Endothelial cell of umbilical vein (primary cell): ENCODE measurements around the gene ZBTB20. TPM values are rescaled to one million over a fixed set of nuclear protein-coding genes. Genes with fewer than 3 reads are reported as not detected.

Source experiments
- BruUV-seq: library from RNA; stranded (reverse); fragments of 400-500 nt; replicated peaks from 2 replicates; lab custom pipeline; 2021; lab: Mats Ljungman, UMichigan
- CTCF ChIA-PET: fragments of 300-600, 350-600 bp; sonication (Branson Sonifier 250); formaldehyde crosslinking; loops from one replicate; lab custom pipeline; 2021; ENCODE audit warnings: antibody characterized with exemption, inconsistent platforms; lab: Charles Lee
- POLR2A ChIA-PET: fragments of 300-600, 350-600 bp; sonication (Branson Sonifier 250); formaldehyde crosslinking; loops from one replicate; lab custom pipeline; 2021; ENCODE audit warnings: antibody characterized with exemption, inconsistent platforms; lab: Charles Lee
- DNase-seq: peaks from one replicate; pipeline ENCODE4 v3.0.0-alpha.2; 2011; ENCODE audit warnings: low read depth, low spot score
- FAIRE-seq: peaks from 2 replicates; lab custom pipeline; 2011; peaks lifted over from hg19 to GRCh38; lab: Jason Lieb, UNC
- H2AFZ ChIP-seq: 2 replicates; pipeline ENCODE4 v1.6.0; 2012; ENCODE audit warnings: low read depth, low read length, control low read depth, inconsistent platforms
- H3K27ac ChIP-seq: 2 replicates; pipeline ENCODE4 v1.5.1; 2011; ENCODE audit warnings: low read depth, mild to moderate bottlenecking, control low read depth, low read length, moderate library complexity; ENCODE audit not compliant: insufficient read depth
- H3K27me3 ChIP-seq, 2 experiments: 2 replicates each; pipeline versions ENCODE4 v1.6.0 to v1.6.1; 2011; ENCODE audit warnings: low read length in 2 of 2, mixed read lengths in 1 of 2; ENCODE audit not compliant: control insufficient read depth in 2 of 2, insufficient read depth in 2 of 2
- H3K36me3 ChIP-seq, 2 experiments: 2 replicates in 1 of 2; 3 replicates in 1 of 2; pipeline ENCODE4 v1.5.1; 2011; ENCODE audit warnings: low read length in 2 of 2, mild to moderate bottlenecking in 1 of 2, moderate library complexity in 1 of 2; ENCODE audit not compliant: control insufficient read depth in 2 of 2, insufficient read depth in 2 of 2; ENCODE audit errors: extremely low read depth in 1 of 2
- H3K4me1 ChIP-seq: 3 replicates; pipeline ENCODE4 v1.5.1; 2011; ENCODE audit warnings: mild to moderate bottlenecking, low read length; ENCODE audit not compliant: control insufficient read depth, insufficient read depth; ENCODE audit errors: extremely low read depth
- H3K4me2 ChIP-seq: 2 replicates; pipeline ENCODE4 v1.6.1; 2011; ENCODE audit warnings: low read length, control low read depth, mixed read lengths; ENCODE audit not compliant: insufficient read depth
- H3K4me3 ChIP-seq, 3 experiments: fragments of 200-600 bp in 1 of 3; sonication (generic), shearing (Covaris generic) in 1 of 3; replicated peaks in 1 of 3; 2 replicates each; pipeline ENCODE4 v1.5.1; 2011 to 2016; ENCODE audit warnings: control low read depth in 3 of 3, low read length in 3 of 3, mild to moderate bottlenecking in 2 of 3, inconsistent platforms in 1 of 3, low read depth in 1 of 3, moderate library complexity in 1 of 3; ENCODE audit not compliant: insufficient read depth in 1 of 3
- H3K79me2 ChIP-seq: 2 replicates; pipeline ENCODE4 v1.6.0; 2012; ENCODE audit warnings: low read length, inconsistent platforms; ENCODE audit not compliant: control insufficient read depth, insufficient read depth
- H3K9ac ChIP-seq: replicated peaks from 2 replicates; pipeline ENCODE3; 2011; ENCODE audit warnings: low read length, control low read depth; ENCODE audit not compliant: insufficient read depth; ENCODE audit errors: extremely low read depth
- H3K9me1 ChIP-seq: replicated peaks from 3 replicates; pipeline ENCODE4 v1.6.0; 2011; ENCODE audit warnings: mild to moderate bottlenecking, low read length; ENCODE audit not compliant: control insufficient read depth, insufficient read depth; ENCODE audit errors: extremely low read depth
- H3K9me3 ChIP-seq: replicated peaks from 2 replicates; pipeline ENCODE4 v1.5.1; 2012; ENCODE audit warnings: low read length, inconsistent platforms; ENCODE audit not compliant: control insufficient read depth, insufficient read depth
- H4K20me1 ChIP-seq: replicated peaks from 2 replicates; pipeline ENCODE3; 2011; ENCODE audit warnings: mild to moderate bottlenecking, low read length; ENCODE audit not compliant: control insufficient read depth, insufficient read depth; ENCODE audit errors: extremely low read depth
- CTCF ChIP-seq, 2 donors: IDR thresholded peaks; 1 replicate in 1 of 2; 2 replicates in 1 of 2; pipeline ENCODE4 v1.5.1; 2011; ENCODE audit warnings: low read length in 2 of 2, mild to moderate bottlenecking in 2 of 2, moderate library complexity in 2 of 2, control low read depth in 1 of 2, inconsistent platforms in 1 of 2, low read depth in 1 of 2; ENCODE audit not compliant: insufficient read depth in 1 of 2; ENCODE audit errors: extremely low read depth in 1 of 2
- EZH2 ChIP-seq: IDR thresholded peaks from 2 replicates; pipeline ENCODE4 v1.6.1; 2012; ENCODE audit warnings: borderline replicate concordance, low read depth, mild to moderate bottlenecking, moderate library complexity, low read length, inconsistent platforms; ENCODE audit not compliant: severe bottlenecking
- FOS ChIP-seq: IDR thresholded peaks from 2 replicates; pipeline ENCODE4 v1.6.1; 2011; ENCODE audit warnings: mild to moderate bottlenecking, low read length, moderate library complexity, borderline replicate concordance; ENCODE audit not compliant: insufficient read depth
- GATA2 ChIP-seq: IDR thresholded peaks from 2 replicates; pipeline ENCODE4 v1.7.0; 2011; ENCODE audit warnings: low read depth, mild to moderate bottlenecking, moderate library complexity, mixed read lengths, low read length; ENCODE audit not compliant: insufficient read length, insufficient read depth
- JUN ChIP-seq: IDR thresholded peaks from 2 replicates; pipeline ENCODE4 v1.6.1; 2011; ENCODE audit warnings: borderline replicate concordance, low read depth; ENCODE audit not compliant: insufficient read length, insufficient read depth
- MAX ChIP-seq: IDR thresholded peaks from 2 replicates; pipeline ENCODE4 v1.6.1; 2011; ENCODE audit not compliant: insufficient read depth, insufficient read length
- MYC ChIP-seq: IDR thresholded peaks from one replicate; pipeline ENCODE4 v1.6.1; 2011; ENCODE audit warnings: mild to moderate bottlenecking, low read depth, low read length
- POLR2A ChIP-seq: IDR thresholded peaks from 2 replicates; pipeline ENCODE4 v1.6.1; 2012; ENCODE audit warnings: low read depth, mild to moderate bottlenecking, control low read depth, low read length
- POLR2AphosphoS5 ChIP-seq: IDR thresholded peaks from 2 replicates; pipeline ENCODE4 v1.6.1; 2012; ENCODE audit warnings: low read depth, mild to moderate bottlenecking, control low read depth, low read length, moderate library complexity; ENCODE audit not compliant: insufficient read depth
- dilution Hi-C: fragments of 300-500 bp; cut with MboI; formaldehyde crosslinking; loops from one replicate; pipeline ENCODE4 v1.15.0; 2019; ENCODE audit warnings: low sequenced_read_pairs; ENCODE audit not compliant: extremely low pct_ligation_motif_present
- intact Hi-C: fragments of 100-400 bp; cut with micrococcal nuclease; formaldehyde crosslinking; loops from one replicate; pipeline ENCODE4 v1.10.0; 2022
- polyA plus RNA-seq, 4 experiments: library from polyadenylated mRNA; depleted of rRNA in 3 of 4; stranded (reverse) in 3 of 4; unstranded in 1 of 4; fragments of >200 nt; gene quantifications; 2 replicates each; pipeline versions ENCODE4 v1.2.1 to v1.2.3, GENCODE V29; 2011 to 2012; ENCODE audit warnings: missing spikeins in 1 of 4
- total RNA-seq: library from RNA; stranded (reverse); gene quantifications from 2 replicates; pipeline ENCODE4 v1.2.3, GENCODE V29; 2021

Gene ZBTB20
- total and polyA plus RNA-seq, 2 donors (not counting 3 experiments of a cell fraction or from before 2014, with no cell fraction given) = 2.1 to 20.5 TPM

GRCh38 chr3:114427285-114428043 lies 719.6 kb downstream of the ZBTB20 start:
- BruUV-seq = no TSS peak
- H3K9ac ChIP-seq = no peak overlapping the region
- H2AFZ ChIP-seq = no peak overlapping the region
- ChIA-PET POLR2A (no interaction called here), CTCF (interaction anchor here (1.2 kb wide), 1 partner anchor 9 kb away, joined by 4 read pairs; no protein-coding TSS in a partner anchor)
- H3K36me3 ChIP-seq = no peaks in the 10 kb centered on the region
- TF ChIP-seq POLR2AphosphoS5 = no peak
- no peak for TF ChIP-seq FOS
- no peak for TF ChIP-seq CTCF (IDR thresholded peaks at IDR 0.05; ENCODE audit: extremely low read depth in 1 of 2, insufficient read depth in 1 of 2, low read depth in 1 of 2, low read length in 2 of 2)
- TF ChIP-seq MAX = no peak
- TF ChIP-seq JUN = no peak
- no peak for TF ChIP-seq MYC
- no peak for TF ChIP-seq POLR2A
- TF ChIP-seq GATA2 = no peak
- TF ChIP-seq EZH2 = no peak
- H3K27ac ChIP-seq = no peak overlapping the region
- dilution Hi-C loops = no loop called here
- no peaks in the 10 kb centered on the region for H3K9me1 ChIP-seq
- no peaks in the 10 kb centered on the region for H3K79me2 ChIP-seq
- no peaks in the 10 kb centered on the region for H3K4me1 ChIP-seq
- FAIRE-seq = no peak
- no peaks in the 10 kb centered on the region for H3K27me3 ChIP-seq
- H3K4me3 ChIP-seq = no peak overlapping the region
- H3K9me3 ChIP-seq = no peaks in the 10 kb centered on the region
- intact Hi-C loops = no loop called here
- no peak for DNase-seq
- no peaks in the 10 kb centered on the region for H4K20me1 ChIP-seq
- no peak overlapping the region for H3K4me2 ChIP-seq
